Measurements from ENCODE around the gene NFXL1. TPM values are rescaled to one million over a fixed set of nuclear protein-coding genes. Genes with fewer than 3 reads are reported as not detected.

NFXL1 gene
- total and polyA plus RNA-seq, 2 donors (not counting 1 experiment from before 2014, with no cell fraction given), result 5.8 to 16.5 TPM

GRCh38 chr4:47827343-47828047, 86.9 kb downstream of the NFXL1 start:
- DNase-seq (no peak), ATAC-seq (ENCODE audit: low read depth) (no peak)
- Histone ChIP-seq H3K4me2 (replicated peaks; ENCODE audit: low read depth, low read length, poor library complexity, severe bottlenecking) (no peak overlapping the region), H3K9ac (ENCODE audit: low read length) (no peak overlapping the region), H3K4me1 (ENCODE audit: control insufficient read depth in 2 of 2, insufficient read depth in 2 of 2, low read length in 2 of 2) (no peaks in the 10 kb centered on the region), H3K36me3 (replicated peaks in 1 of 2; ENCODE audit: control extremely low read depth in 1 of 2, control insufficient read depth in 1 of 2, extremely low read depth in 1 of 2, insufficient read depth in 2 of 2, low read length in 1 of 2) (no peaks in the 10 kb centered on the region), H3K4me3 (ENCODE audit: control extremely low read depth in 1 of 5, extremely low read depth in 1 of 5, insufficient read depth in 1 of 5, low read depth in 2 of 5, low read length in 4 of 5) (no peak overlapping the region), H3K79me2 (ENCODE audit: control insufficient read depth, insufficient read depth, low read length) (no peaks in the 10 kb centered on the region), H4K20me1 (ENCODE audit: control insufficient read depth, insufficient read depth, low read length, poor library complexity, severe bottlenecking) (no peaks in the 10 kb centered on the region), H3K27me3 (replicated peaks in 1 of 4; ENCODE audit: control extremely low read depth in 1 of 4, control insufficient read depth in 3 of 4, insufficient read depth in 4 of 4, low read length in 3 of 4) (peaks cover 0 to 5% (median 0%) of the 10 kb centered on the region in 4 experiments), H2AFZ (ENCODE audit: insufficient read depth, low read depth, low read length, poor library complexity, severe bottlenecking) (no peak overlapping the region), H3K27ac (ENCODE audit: low read length in 2 of 2) (no peak overlapping the region), H3K9me3 (ENCODE audit: control extremely low read depth in 1 of 3, control insufficient read depth in 2 of 3, insufficient read depth in 1 of 3, low read length in 2 of 3) (no peaks in the 10 kb centered on the region)
- peaks cover 32% of the 10 kb centered on the region for H3K27me3 Mint-ChIP-seq
- no peaks in the 10 kb centered on the region for H3K9me3 Mint-ChIP-seq (ENCODE audit: insufficient read depth)
- no peaks in the 10 kb centered on the region for H3K4me1 Mint-ChIP-seq
- TF ChIP-seq EZH2 (IDR thresholded peaks at IDR 0.05; ENCODE audit: borderline replicate concordance, insufficient read depth, low read depth, low read length, poor library complexity, severe bottlenecking) (no peak), CTCF (IDR thresholded peaks at IDR 0.05) (no peak)
- intact Hi-C loops (cut with micrococcal nuclease), result no loop called here
- H3K27ac Mint-ChIP-seq, result no peak overlapping the region
- WGBS (ENCODE audit: insufficient coverage), result 58% methylated on average over 2 of the region's 2 CpGs
- H3K4me3 Mint-ChIP-seq, result no peak overlapping the region
- ChIA-PET POLR2A (no interaction called here), CTCF (interaction anchor here (1.5 to 1.8 kb wide), 2 partner anchors 9 to 10 kb away, joined by 3 to 5 read pairs; partner anchors contain the start of gene CORIN)

GRCh38 chr4:47824840-47825239, 89.5 kb downstream of the NFXL1 start:
- no peak overlapping the region for H3K27ac ChIP-seq (ENCODE audit: low read length in 2 of 2)
- ChIA-PET CTCF (interaction anchor here (1.1 kb wide), 1 partner anchor 12 kb away, joined by 3 read pairs; no protein-coding TSS in a partner anchor), POLR2A (no interaction called here)
- no peak for DNase-seq
- no peaks in the 10 kb centered on the region for H3K36me3 ChIP-seq (replicated peaks in 1 of 2; ENCODE audit: control extremely low read depth in 1 of 2, control insufficient read depth in 1 of 2, extremely low read depth in 1 of 2, insufficient read depth in 2 of 2, low read length in 1 of 2)
- H3K4me3 Mint-ChIP-seq, result no peak overlapping the region
- no peak for ATAC-seq (ENCODE audit: low read depth)
- TF ChIP-seq CTCF (IDR thresholded peaks at IDR 0.05) (no peak), EZH2 (IDR thresholded peaks at IDR 0.05; ENCODE audit: borderline replicate concordance, insufficient read depth, low read depth, low read length, poor library complexity, severe bottlenecking) (no peak)
- no peak overlapping the region for H2AFZ ChIP-seq (ENCODE audit: insufficient read depth, low read depth, low read length, poor library complexity, severe bottlenecking)
- peaks cover 15% of the 10 kb centered on the region for H3K27me3 Mint-ChIP-seq
- no peak overlapping the region for H3K4me2 ChIP-seq (replicated peaks; ENCODE audit: low read depth, low read length, poor library complexity, severe bottlenecking)
- no peaks in the 10 kb centered on the region for H3K4me1 ChIP-seq (ENCODE audit: control insufficient read depth in 2 of 2, insufficient read depth in 2 of 2, low read length in 2 of 2)
- WGBS (ENCODE audit: insufficient coverage), result 52% methylated on average over 7 of the region's 7 CpGs
- intact Hi-C loops (cut with micrococcal nuclease), result no loop called here
- no peaks in the 10 kb centered on the region for H3K27me3 ChIP-seq (replicated peaks in 1 of 4; ENCODE audit: control extremely low read depth in 1 of 4, control insufficient read depth in 3 of 4, insufficient read depth in 4 of 4, low read length in 3 of 4)
- no peaks in the 10 kb centered on the region for H3K9me3 Mint-ChIP-seq (ENCODE audit: insufficient read depth)
- no peak overlapping the region for H3K9ac ChIP-seq (ENCODE audit: low read length)
- no peak overlapping the region for H3K4me3 ChIP-seq (ENCODE audit: control extremely low read depth in 1 of 5, extremely low read depth in 1 of 5, insufficient read depth in 1 of 5, low read depth in 2 of 5, low read length in 4 of 5)
- no peaks in the 10 kb centered on the region for H3K79me2 ChIP-seq (ENCODE audit: control insufficient read depth, insufficient read depth, low read length)
- no peak overlapping the region for H3K27ac Mint-ChIP-seq
- no peaks in the 10 kb centered on the region for H4K20me1 ChIP-seq (ENCODE audit: control insufficient read depth, insufficient read depth, low read length, poor library complexity, severe bottlenecking)
- H3K4me1 Mint-ChIP-seq, result no peaks in the 10 kb centered on the region
- no peaks in the 10 kb centered on the region for H3K9me3 ChIP-seq (ENCODE audit: control extremely low read depth in 1 of 3, control insufficient read depth in 2 of 3, insufficient read depth in 1 of 3, low read length in 2 of 3)
